ENCODE results near the gene GPHN. TPM values are rescaled to one million over a fixed set of nuclear protein-coding genes. Genes with fewer than 3 reads are reported as not detected.

Gene GPHN
- total RNA-seq, 4 donors from 2014 or later = 16.7 to 34.8 (median 27.0) TPM

- no peaks in the 10 kb centered on the region for H3K27me3 ChIP-seq
- no peaks in the 10 kb centered on the region for H3K36me3 ChIP-seq
- no peaks in the 10 kb centered on the region for H3K9me3 ChIP-seq
- H3K4me3 ChIP-seq = no peak overlapping the region
- TF ChIP-seq POLR2AphosphoS5 (IDR thresholded peaks at IDR 0.05) (no peak), POLR2A (IDR thresholded peaks at IDR 0.05) (no peak)
- WGBS = 84% methylated on average over 2 of the region's 2 CpGs
- DNase-seq (ENCODE audit: low spot score in 2 of 2) = no peak
- no peak overlapping the region for H3K27ac ChIP-seq
- H3K4me1 ChIP-seq = no peaks in the 10 kb centered on the region
Observed at GRCh38 chr14:66638689-66639088, 130.7 kb downstream of the GPHN start.

GRCh38 chr14:66641861-66642635, 134.1 kb downstream of the GPHN start:
- Histone ChIP-seq H3K9me3 (no peaks in the 10 kb centered on the region), H3K27me3 (no peaks in the 10 kb centered on the region), H3K4me1 (no peaks in the 10 kb centered on the region), H3K4me3 (no peak overlapping the region), H3K27ac (no peak overlapping the region), H3K36me3 (no peaks in the 10 kb centered on the region)
- DNase-seq (ENCODE audit: low spot score in 2 of 2) = no peak
- WGBS = 79% methylated on average over 2 of the region's 2 CpGs
- TF ChIP-seq POLR2A (IDR thresholded peaks at IDR 0.05) = no peak
- TF ChIP-seq, protein P1, sequence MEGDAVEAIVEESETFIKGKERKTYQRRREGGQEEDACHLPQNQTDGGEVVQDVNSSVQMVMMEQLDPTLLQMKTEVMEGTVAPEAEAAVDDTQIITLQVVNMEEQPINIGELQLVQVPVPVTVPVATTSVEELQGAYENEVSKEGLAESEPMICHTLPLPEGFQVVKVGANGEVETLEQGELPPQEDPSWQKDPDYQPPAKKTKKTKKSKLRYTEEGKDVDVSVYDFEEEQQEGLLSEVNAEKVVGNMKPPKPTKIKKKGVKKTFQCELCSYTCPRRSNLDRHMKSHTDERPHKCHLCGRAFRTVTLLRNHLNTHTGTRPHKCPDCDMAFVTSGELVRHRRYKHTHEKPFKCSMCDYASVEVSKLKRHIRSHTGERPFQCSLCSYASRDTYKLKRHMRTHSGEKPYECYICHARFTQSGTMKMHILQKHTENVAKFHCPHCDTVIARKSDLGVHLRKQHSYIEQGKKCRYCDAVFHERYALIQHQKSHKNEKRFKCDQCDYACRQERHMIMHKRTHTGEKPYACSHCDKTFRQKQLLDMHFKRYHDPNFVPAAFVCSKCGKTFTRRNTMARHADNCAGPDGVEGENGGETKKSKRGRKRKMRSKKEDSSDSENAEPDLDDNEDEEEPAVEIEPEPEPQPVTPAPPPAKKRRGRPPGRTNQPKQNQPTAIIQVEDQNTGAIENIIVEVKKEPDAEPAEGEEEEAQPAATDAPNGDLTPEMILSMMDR (IDR thresholded peaks at IDR 0.05) = no peak
- TF ChIP-seq EP300 (IDR thresholded peaks at IDR 0.05) = no peak
- TF ChIP-seq POLR2AphosphoS5 (IDR thresholded peaks at IDR 0.05) = no peak

GRCh38 chr14:66643344-66643743, 135.4 kb downstream of the GPHN start:
- Histone ChIP-seq H3K36me3 (no peaks in the 10 kb centered on the region), H3K4me3 (no peak overlapping the region), H3K9me3 (no peaks in the 10 kb centered on the region), H3K27me3 (no peaks in the 10 kb centered on the region), H3K4me1 (no peaks in the 10 kb centered on the region), H3K27ac (no peak overlapping the region)
- DNase-seq (ENCODE audit: low spot score in 2 of 2) = no peak
- TF ChIP-seq EP300 (IDR thresholded peaks at IDR 0.05) (no peak), POLR2AphosphoS5 (IDR thresholded peaks at IDR 0.05) (no peak), POLR2A (IDR thresholded peaks at IDR 0.05) (no peak)
- TF ChIP-seq, protein P1 (IDR thresholded peaks at IDR 0.05) = no peak

- WGBS = 91% methylated on average over 1 of the region's 1 CpG
- H3K36me3 ChIP-seq = no peaks in the 10 kb centered on the region
- H3K27ac ChIP-seq = no peak overlapping the region
- H3K27me3 ChIP-seq = no peaks in the 10 kb centered on the region
- H3K9me3 ChIP-seq = no peaks in the 10 kb centered on the region
- no peak for DNase-seq (ENCODE audit: low spot score in 2 of 2)
- no peak overlapping the region for H3K4me3 ChIP-seq
- TF ChIP-seq, protein P1 (IDR thresholded peaks at IDR 0.05) = no peak
- no peak for TF ChIP-seq EP300 (IDR thresholded peaks at IDR 0.05)
- no peak for TF ChIP-seq POLR2AphosphoS5 (IDR thresholded peaks at IDR 0.05)
- no peak for TF ChIP-seq POLR2A (IDR thresholded peaks at IDR 0.05)
- H3K4me1 ChIP-seq = no peaks in the 10 kb centered on the region
Observed at GRCh38 chr14:66645716-66646115, 137.8 kb downstream of the GPHN start.

- Histone ChIP-seq H3K4me3 (no peak overlapping the region), H3K27ac (no peak overlapping the region), H3K27me3 (no peaks in the 10 kb centered on the region), H3K36me3 (no peaks in the 10 kb centered on the region), H3K9me3 (no peaks in the 10 kb centered on the region), H3K4me1 (no peaks in the 10 kb centered on the region)
- no peak for DNase-seq (ENCODE audit: low spot score in 2 of 2)
- 86% methylated on average over 3 of the region's 3 CpGs for WGBS
- TF ChIP-seq POLR2AphosphoS5 (IDR thresholded peaks at IDR 0.05) = no peak
- TF ChIP-seq, protein P1 (IDR thresholded peaks at IDR 0.05) = no peak
- no peak for TF ChIP-seq EP300 (IDR thresholded peaks at IDR 0.05)
- no peak for TF ChIP-seq POLR2A (IDR thresholded peaks at IDR 0.05)
Observed at GRCh38 chr14:66649498-66649897, 141.6 kb downstream of the GPHN start.
